SK-N-MC (cell line): Measurements from ENCODE around the gene RIOK3.

Experiments
- EZH2 ChIP-seq: fragments of 200-600 bp; sonication (generic); IDR thresholded peaks from one replicate; pipeline ENCODE4 v1.6.1; 2017; ENCODE audit warnings: antibody characterized with exemption
- FOXP2 ChIP-seq: optimal IDR thresholded peaks from 2 replicates; pipeline ENCODE3; 2011; ENCODE audit warnings: mild to moderate bottlenecking, moderate library complexity; ENCODE audit not compliant: insufficient read depth; ENCODE audit errors: extremely low read length, control extremely low read depth
- POLR2AphosphoS5 ChIP-seq: IDR thresholded peaks from 2 replicates; pipeline ENCODE4 v1.6.1; 2012; ENCODE audit warnings: mild to moderate bottlenecking, low read depth, low read length, borderline replicate concordance

- TF ChIP-seq POLR2AphosphoS5, result no peak
- no peak for TF ChIP-seq EZH2
- TF ChIP-seq FOXP2, result no peak
Observed at GRCh38 chr18:23433360-23433759, 19.7 kb upstream of the RIOK3 start.
